ENCODE data around the gene CCT8.

CCT8 gene

DNA sequence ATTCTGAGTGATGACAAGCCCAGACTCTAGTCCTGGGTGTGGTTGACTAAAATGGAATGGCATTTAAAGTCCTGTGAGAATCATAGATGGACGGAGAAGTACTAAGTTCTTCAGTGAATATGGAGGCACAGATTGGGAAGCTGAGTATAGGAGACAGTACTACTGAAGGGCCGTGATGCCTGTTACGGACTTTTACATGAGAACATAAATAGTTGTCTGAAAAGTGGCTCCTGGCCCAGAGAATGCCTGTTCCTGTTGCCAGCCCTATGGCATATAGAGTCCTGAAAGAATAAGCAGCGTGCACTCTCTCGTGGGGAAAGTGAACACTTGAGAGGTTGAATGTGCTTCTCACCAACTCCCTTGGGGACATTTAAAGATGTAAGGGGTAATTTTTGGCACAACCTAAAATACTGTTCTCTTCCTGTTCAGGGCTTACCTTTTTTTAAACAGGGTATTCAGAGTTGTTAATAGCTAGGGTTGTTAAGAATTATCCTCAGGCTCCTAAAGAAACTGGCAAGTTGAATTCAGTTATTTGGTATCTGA is 20.4 kb downstream of the CCT8 start:
- no peak for DNase-seq (ENCODE audit: low read depth)
- TF ChIP-seq CTCF (IDR thresholded peaks at IDR 0.05; ENCODE audit: low read depth, low read length) (no peak), MYC (IDR thresholded peaks at IDR 0.05; ENCODE audit: low read depth, low read length) (no peak), POLR2A (IDR thresholded peaks at IDR 0.05; ENCODE audit: extremely low read depth, insufficient read length) (no peak)
- TF ChIP-seq, protein P1, sequence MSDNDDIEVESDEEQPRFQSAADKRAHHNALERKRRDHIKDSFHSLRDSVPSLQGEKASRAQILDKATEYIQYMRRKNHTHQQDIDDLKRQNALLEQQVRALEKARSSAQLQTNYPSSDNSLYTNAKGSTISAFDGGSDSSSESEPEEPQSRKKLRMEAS (IDR thresholded peaks at IDR 0.05; ENCODE audit: low read depth, low read length) = no peak
- H3K4me3 ChIP-seq (ENCODE audit: low read depth, low read length) = no peak overlapping the region

- TF ChIP-seq, protein P1 (IDR thresholded peaks at IDR 0.05; ENCODE audit: low read depth, low read length) = no peak
- no peak for TF ChIP-seq CTCF (IDR thresholded peaks at IDR 0.05; ENCODE audit: low read depth, low read length)
- TF ChIP-seq POLR2A (IDR thresholded peaks at IDR 0.05; ENCODE audit: extremely low read depth, insufficient read length) = no peak
- TF ChIP-seq MYC (IDR thresholded peaks at IDR 0.05; ENCODE audit: low read depth, low read length) = no peak
Measured at GRCh38 chr21:29052224-29052623, 21.2 kb downstream of the CCT8 start.

DNA sequence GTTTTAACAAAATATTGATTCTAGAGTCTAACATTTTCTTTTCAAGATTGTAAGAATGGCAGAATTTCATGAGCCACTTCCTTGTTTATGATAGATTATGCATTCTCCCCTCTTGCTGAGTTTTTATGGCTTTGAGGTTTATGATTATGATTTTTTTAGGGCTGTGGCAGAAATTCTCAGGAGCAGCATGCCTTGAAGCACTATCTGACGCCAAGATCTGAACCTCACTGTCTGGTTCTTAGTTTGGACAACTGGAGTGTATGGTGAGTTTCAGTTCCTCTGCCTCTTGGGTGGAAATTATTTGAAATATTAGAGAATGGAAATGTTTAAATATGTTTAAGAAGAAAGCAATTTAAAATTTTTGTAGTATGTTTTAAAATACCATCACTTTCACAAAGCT is 38.8 kb downstream of the CCT8 start:
- H3K4me3 ChIP-seq (ENCODE audit: low read depth, low read length) = no peak overlapping the region
- TF ChIP-seq, protein P1 (IDR thresholded peaks at IDR 0.05; ENCODE audit: low read depth, low read length) = no peak
- TF ChIP-seq CTCF (IDR thresholded peaks at IDR 0.05; ENCODE audit: low read depth, low read length) = no peak
- no peak for TF ChIP-seq POLR2A (IDR thresholded peaks at IDR 0.05; ENCODE audit: extremely low read depth, insufficient read length)
- TF ChIP-seq MYC (IDR thresholded peaks at IDR 0.05; ENCODE audit: low read depth, low read length) = no peak
- DNase-seq (ENCODE audit: low read depth) = no peak

More at GRCh38 chr21:29052224-29052623, 21.2 kb downstream of the CCT8 start:
- H3K4me3 ChIP-seq (ENCODE audit: low read depth, low read length) = no peak overlapping the region
- no peak for DNase-seq (ENCODE audit: low read depth)

DNA sequence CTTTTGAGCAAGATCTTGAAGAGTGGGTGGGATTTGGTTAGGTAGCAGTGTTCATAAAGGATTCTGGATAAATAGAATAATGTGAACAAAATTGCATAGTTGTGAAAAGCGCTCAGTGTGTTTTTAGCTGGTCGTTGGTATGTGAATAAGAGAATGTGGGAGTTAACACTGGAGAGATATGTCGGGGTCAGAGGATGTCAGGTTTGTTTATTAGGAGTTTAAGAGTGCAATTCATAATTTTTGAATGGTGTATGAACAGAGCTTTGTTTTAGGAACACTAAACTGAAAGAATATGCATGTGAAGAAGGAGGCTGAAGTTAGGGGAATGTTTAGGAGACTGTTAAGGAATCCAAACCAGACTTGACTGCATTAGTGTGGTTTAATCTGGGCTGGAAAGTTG is 39.6 kb downstream of the CCT8 start:
- TF ChIP-seq MYC (IDR thresholded peaks at IDR 0.05; ENCODE audit: low read depth, low read length) (no peak), CTCF (IDR thresholded peaks at IDR 0.05; ENCODE audit: low read depth, low read length) (no peak), POLR2A (IDR thresholded peaks at IDR 0.05; ENCODE audit: extremely low read depth, insufficient read length) (no peak)
- TF ChIP-seq, protein P1 (IDR thresholded peaks at IDR 0.05; ENCODE audit: low read depth, low read length) = no peak
- no peak for DNase-seq (ENCODE audit: low read depth)
- no peak overlapping the region for H3K4me3 ChIP-seq (ENCODE audit: low read depth, low read length)

DNA sequence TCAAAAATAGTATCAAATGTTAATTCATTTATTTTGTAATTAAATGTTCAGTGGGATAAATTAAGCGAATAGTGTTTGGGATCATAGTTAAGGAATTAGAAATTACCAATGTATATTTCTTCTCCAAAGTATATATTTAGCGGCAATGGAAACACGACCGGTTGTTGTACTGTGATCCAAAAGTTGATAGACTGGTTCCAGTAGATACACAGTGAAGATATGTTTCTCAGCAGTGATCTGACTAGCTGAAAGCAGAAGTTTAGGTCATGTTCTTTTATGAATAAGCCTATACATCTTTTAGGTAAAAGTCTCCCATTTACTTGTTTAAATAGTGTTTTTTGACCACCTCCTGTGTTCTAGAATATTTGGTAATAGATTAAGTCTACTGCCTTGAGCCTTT is 40.1 kb downstream of the CCT8 start:
- TF ChIP-seq MYC (IDR thresholded peaks at IDR 0.05; ENCODE audit: low read depth, low read length) (no peak), POLR2A (IDR thresholded peaks at IDR 0.05; ENCODE audit: extremely low read depth, insufficient read length) (no peak)
- DNase-seq (ENCODE audit: low read depth) = no peak
- H3K4me3 ChIP-seq (ENCODE audit: low read depth, low read length) = no peak overlapping the region

DNA sequence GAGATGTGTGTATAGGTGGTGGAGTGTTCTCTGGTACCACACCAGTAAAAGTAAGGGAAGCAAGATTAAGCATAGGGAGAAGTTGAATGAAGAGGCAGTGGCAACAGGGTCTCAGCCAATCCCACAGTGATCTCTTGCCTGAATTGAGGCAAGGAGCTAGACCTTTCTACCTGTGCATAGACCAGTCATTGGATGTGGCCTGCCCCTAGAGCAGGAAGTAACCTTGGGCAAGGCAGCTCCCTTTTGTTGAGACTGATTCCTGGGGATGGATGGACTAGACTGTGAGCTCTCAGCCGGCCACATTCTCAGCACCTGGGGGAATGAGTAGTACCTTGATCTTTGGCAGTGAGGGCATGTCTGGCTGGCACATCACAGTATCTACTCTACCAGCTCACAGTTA is 42.5 kb downstream of the CCT8 start:
- no peak for TF ChIP-seq CTCF (IDR thresholded peaks at IDR 0.05; ENCODE audit: low read depth, low read length)
- no peak for TF ChIP-seq POLR2A (IDR thresholded peaks at IDR 0.05; ENCODE audit: extremely low read depth, insufficient read length)
- no peak for TF ChIP-seq MYC (IDR thresholded peaks at IDR 0.05; ENCODE audit: low read depth, low read length)
- TF ChIP-seq, protein P1 (IDR thresholded peaks at IDR 0.05; ENCODE audit: low read depth, low read length) = no peak
- DNase-seq (ENCODE audit: low read depth) = no peak
- H3K4me3 ChIP-seq (ENCODE audit: low read depth, low read length) = no peak overlapping the region

Data from NB4 (cell line).